Measurements from ENCODE around the gene P2RY12.
A peak's percentile ranks its signal among the peaks of the same experiment; 100 is the strongest.

The P2RY12 gene

GRCh38 chr3:151384741-151385174 lies at the start of gene P2RY12:
Gene P2RY12 (minus strand): TSS chr3:151384753. CDS start chr3:151338845, 45,908 bp downstream.
- DNase-seq (ENCODE audit: insufficient read length, low spot score) (no peak), FAIRE-seq (peak; percentile 92)

- FAIRE-seq (no peak), DNase-seq (ENCODE audit: insufficient read length, low spot score) (no peak)
These were observed 48.2 kb upstream of the P2RY12 start for GRCh38 chr3:151432616-151433372.

- FAIRE-seq (no peak), DNase-seq (ENCODE audit: insufficient read length, low spot score) (no peak)
These were observed 47.4 kb upstream of the P2RY12 start for GRCh38 chr3:151431940-151432339.

- DNase-seq (ENCODE audit: insufficient read length, low spot score), result no peak
- FAIRE-seq, result no peak
These were observed 46.4 kb upstream of the P2RY12 start for GRCh38 chr3:151430821-151431484.

GRCh38 chr3:151428386-151428785 lies 43.8 kb upstream of the P2RY12 start:
- FAIRE-seq, result no peak
- DNase-seq (ENCODE audit: insufficient read length, low spot score), result no peak

GRCh38 chr3:151426341-151426657 lies 41.7 kb upstream of the P2RY12 start:
- DNase-seq (ENCODE audit: insufficient read length, low spot score), result no peak

GRCh38 chr3:151425627-151426340 lies 41.2 kb upstream of the P2RY12 start:
- FAIRE-seq (no peak), DNase-seq (ENCODE audit: insufficient read length, low spot score) (no peak)

More at GRCh38 chr3:151426341-151426657, 41.7 kb upstream of the P2RY12 start:
- FAIRE-seq, result peak; percentile 58

- no peak for FAIRE-seq
These were observed 38.5 kb upstream of the P2RY12 start for GRCh38 chr3:151423091-151423490.

GRCh38 chr3:151421938-151422337 lies 37.4 kb upstream of the P2RY12 start:
- FAIRE-seq (no peak), DNase-seq (ENCODE audit: insufficient read length, low spot score) (no peak)

More at GRCh38 chr3:151423091-151423490, 38.5 kb upstream of the P2RY12 start:
- DNase-seq (ENCODE audit: insufficient read length, low spot score), result no peak

GRCh38 chr3:151419806-151420205 lies 35.3 kb upstream of the P2RY12 start:
- DNase-seq (ENCODE audit: insufficient read length, low spot score) (no peak), FAIRE-seq (no peak)

- no peak for DNase-seq (ENCODE audit: insufficient read length, low spot score)
- no peak for FAIRE-seq
These were observed 30.7 kb upstream of the P2RY12 start for GRCh38 chr3:151415289-151415688.

GRCh38 chr3:151412989-151413388 lies 28.4 kb upstream of the P2RY12 start:
- DNase-seq (ENCODE audit: insufficient read length, low spot score) (no peak), FAIRE-seq (no peak)

- DNase-seq (ENCODE audit: insufficient read length, low spot score), result no peak
- FAIRE-seq, result no peak
These were observed 26.5 kb upstream of the P2RY12 start for GRCh38 chr3:151410891-151411559.

GRCh38 chr3:151407928-151408327 lies 23.4 kb upstream of the P2RY12 start:
- no peak for FAIRE-seq

GRCh38 chr3:151404316-151404715 lies 19.8 kb upstream of the P2RY12 start:
- no peak for DNase-seq (ENCODE audit: insufficient read length, low spot score)
- no peak for FAIRE-seq

More at GRCh38 chr3:151407928-151408327, 23.4 kb upstream of the P2RY12 start:
- DNase-seq (ENCODE audit: insufficient read length, low spot score), result no peak

GRCh38 chr3:151403246-151403645 lies 18.7 kb upstream of the P2RY12 start:
- no peak for DNase-seq (ENCODE audit: insufficient read length, low spot score)

GRCh38 chr3:151402349-151402748 lies 17.8 kb upstream of the P2RY12 start:
- DNase-seq (ENCODE audit: insufficient read length, low spot score) (no peak), FAIRE-seq (no peak)

More at GRCh38 chr3:151403246-151403645, 18.7 kb upstream of the P2RY12 start:
- no peak for FAIRE-seq

GRCh38 chr3:151400341-151400740 lies 15.8 kb upstream of the P2RY12 start:
- no peak for FAIRE-seq
- no peak for DNase-seq (ENCODE audit: insufficient read length, low spot score)

- DNase-seq (ENCODE audit: insufficient read length, low spot score) (no peak), FAIRE-seq (peak; percentile 68)
These were observed 14.3 kb upstream of the P2RY12 start for GRCh38 chr3:151398895-151399294.

GRCh38 chr3:151395806-151396205 lies 11.3 kb upstream of the P2RY12 start:
- no peak for FAIRE-seq
- no peak for DNase-seq (ENCODE audit: insufficient read length, low spot score)

- no peak for DNase-seq (ENCODE audit: insufficient read length, low spot score)
- no peak for FAIRE-seq
These were observed 10.1 kb upstream of the P2RY12 start for GRCh38 chr3:151394611-151395010.

Measured in GM19239 (cell line).